Colonic mucosa (tissue), 4 donors: ENCODE results near the gene NTN1. TPM values are rescaled to one million over a fixed set of nuclear protein-coding genes. Genes with fewer than 3 reads are reported as not detected.

Source experiments
- DNase-seq: peaks from one replicate; pipeline ENCODE4 v3.0.0-alpha.2; 2020
- H3K27ac ChIP-seq: fragments of 200-600 bp; one replicate; pipeline ENCODE4 v1.8.0; 2021
- H3K27me3 ChIP-seq: fragments of 200-600 bp; one replicate; pipeline ENCODE4 v1.8.0; 2021
- H3K36me3 ChIP-seq: fragments of 200-600 bp; one replicate; pipeline ENCODE4 v1.8.0; 2021
- H3K4me1 ChIP-seq: fragments of 200-600 bp; one replicate; pipeline ENCODE4 v1.8.0; 2021; ENCODE audit warnings: mild to moderate bottlenecking
- H3K4me3 ChIP-seq: fragments of 200-600 bp; one replicate; pipeline ENCODE4 v1.8.0; 2021
- H3K9ac ChIP-seq, 2 donors: one replicate each; pipeline ENCODE4 v1.7.0; 2013; ENCODE audit warnings: control low read depth in 2 of 2, low read depth in 2 of 2, low read length in 2 of 2
- H3K9me3 ChIP-seq: fragments of 200-600 bp; one replicate; pipeline ENCODE4 v1.8.0; 2021
- intact Hi-C: fragments of 100-400 bp; cut with DNase I; formaldehyde crosslinking; loops from one replicate; pipeline ENCODE4 v1.14.1; 2022
- total RNA-seq, 2 donors: library from RNA; stranded (reverse); fragmentation: NEBNext Ultra II Directional in 1 of 2; extraction: Animal tissue kit (Norgen Biotek cat#: 25700) in 1 of 2; gene quantifications; one replicate each; pipeline ENCODE4 v1.2.1, GENCODE V29; 2021
- TF ChIP-seq, protein P1 (sequence below): fragments of 200-600 bp; IDR thresholded peaks from one replicate; pipeline ENCODE4 v1.8.0; 2022; ENCODE audit warnings: antibody characterized with exemption, mild to moderate bottlenecking
- donor health status: healthy.
- donor health status: DM: no; HTN: no; CAD: no.
- donor health status: DM: no; HTN: no; CAD: no.

Gene NTN1
- total RNA-seq, 2 donors from 2014 or later, result 2.1 to 5.5 TPM

DNA sequence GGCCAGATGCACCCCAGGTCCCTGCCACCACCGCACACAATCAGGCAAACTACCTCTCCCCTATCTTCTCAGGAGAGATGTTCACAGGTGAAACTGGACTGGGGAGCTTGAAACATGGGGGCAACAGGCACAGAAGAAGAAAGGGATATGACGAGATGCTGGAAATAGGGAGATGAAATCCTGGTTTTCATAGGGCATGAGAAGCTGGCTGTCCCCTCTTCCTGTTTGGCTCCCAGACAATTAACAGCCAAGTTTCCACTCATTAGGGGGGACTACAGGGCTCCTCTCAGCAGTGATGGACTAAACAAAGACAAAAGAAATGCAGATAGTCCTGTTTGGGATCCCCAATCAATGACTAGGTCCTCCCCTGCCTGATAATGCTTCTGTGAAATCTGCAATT, 266.0 kb downstream of the NTN1 start:
- H3K9me3 ChIP-seq, result no peaks in the 10 kb centered on the region
- no peaks in the 10 kb centered on the region for H3K4me1 ChIP-seq
- DNase-seq, result no peak
- no peaks in the 10 kb centered on the region for H3K36me3 ChIP-seq
- no peak overlapping the region for H3K9ac ChIP-seq
- no peaks in the 10 kb centered on the region for H3K27me3 ChIP-seq
- intact Hi-C loops, result no loop called here
- TF ChIP-seq, protein P1, sequence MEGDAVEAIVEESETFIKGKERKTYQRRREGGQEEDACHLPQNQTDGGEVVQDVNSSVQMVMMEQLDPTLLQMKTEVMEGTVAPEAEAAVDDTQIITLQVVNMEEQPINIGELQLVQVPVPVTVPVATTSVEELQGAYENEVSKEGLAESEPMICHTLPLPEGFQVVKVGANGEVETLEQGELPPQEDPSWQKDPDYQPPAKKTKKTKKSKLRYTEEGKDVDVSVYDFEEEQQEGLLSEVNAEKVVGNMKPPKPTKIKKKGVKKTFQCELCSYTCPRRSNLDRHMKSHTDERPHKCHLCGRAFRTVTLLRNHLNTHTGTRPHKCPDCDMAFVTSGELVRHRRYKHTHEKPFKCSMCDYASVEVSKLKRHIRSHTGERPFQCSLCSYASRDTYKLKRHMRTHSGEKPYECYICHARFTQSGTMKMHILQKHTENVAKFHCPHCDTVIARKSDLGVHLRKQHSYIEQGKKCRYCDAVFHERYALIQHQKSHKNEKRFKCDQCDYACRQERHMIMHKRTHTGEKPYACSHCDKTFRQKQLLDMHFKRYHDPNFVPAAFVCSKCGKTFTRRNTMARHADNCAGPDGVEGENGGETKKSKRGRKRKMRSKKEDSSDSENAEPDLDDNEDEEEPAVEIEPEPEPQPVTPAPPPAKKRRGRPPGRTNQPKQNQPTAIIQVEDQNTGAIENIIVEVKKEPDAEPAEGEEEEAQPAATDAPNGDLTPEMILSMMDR, result no peak
- H3K4me3 ChIP-seq, result no peak overlapping the region
- H3K27ac ChIP-seq, result no peak overlapping the region

DNA sequence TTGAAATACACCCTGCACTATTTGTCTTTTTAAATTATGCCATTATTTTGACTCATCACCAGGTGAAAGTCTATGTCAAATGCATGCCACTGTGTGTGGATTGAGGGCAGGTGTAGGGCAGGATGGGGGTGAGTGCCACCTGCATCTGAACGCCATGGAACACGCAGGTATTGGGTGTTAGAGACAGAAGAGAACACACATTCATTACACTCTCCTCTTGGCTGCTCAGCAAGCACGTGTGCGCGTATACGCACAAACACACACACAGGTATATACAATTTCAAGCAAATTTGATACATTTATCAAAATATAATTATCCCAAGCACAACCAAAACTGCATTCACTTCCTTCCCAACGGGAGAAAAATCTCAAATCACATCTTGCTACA, 268.9 kb downstream of the NTN1 start:
- H3K4me3 ChIP-seq, result no peak overlapping the region
- no peak for DNase-seq
- intact Hi-C loops, result loop anchor here (5.0 to 10.0 kb wide), 2 partner anchors 235 to 298 kb away; no protein-coding TSS in a partner anchor
- no peak overlapping the region for H3K27ac ChIP-seq
- no peaks in the 10 kb centered on the region for H3K4me1 ChIP-seq
- no peaks in the 10 kb centered on the region for H3K9me3 ChIP-seq
- H3K9ac ChIP-seq, result no peak overlapping the region
- TF ChIP-seq, protein P1, result no peak
- H3K27me3 ChIP-seq, result no peaks in the 10 kb centered on the region
- no peaks in the 10 kb centered on the region for H3K36me3 ChIP-seq

DNA sequence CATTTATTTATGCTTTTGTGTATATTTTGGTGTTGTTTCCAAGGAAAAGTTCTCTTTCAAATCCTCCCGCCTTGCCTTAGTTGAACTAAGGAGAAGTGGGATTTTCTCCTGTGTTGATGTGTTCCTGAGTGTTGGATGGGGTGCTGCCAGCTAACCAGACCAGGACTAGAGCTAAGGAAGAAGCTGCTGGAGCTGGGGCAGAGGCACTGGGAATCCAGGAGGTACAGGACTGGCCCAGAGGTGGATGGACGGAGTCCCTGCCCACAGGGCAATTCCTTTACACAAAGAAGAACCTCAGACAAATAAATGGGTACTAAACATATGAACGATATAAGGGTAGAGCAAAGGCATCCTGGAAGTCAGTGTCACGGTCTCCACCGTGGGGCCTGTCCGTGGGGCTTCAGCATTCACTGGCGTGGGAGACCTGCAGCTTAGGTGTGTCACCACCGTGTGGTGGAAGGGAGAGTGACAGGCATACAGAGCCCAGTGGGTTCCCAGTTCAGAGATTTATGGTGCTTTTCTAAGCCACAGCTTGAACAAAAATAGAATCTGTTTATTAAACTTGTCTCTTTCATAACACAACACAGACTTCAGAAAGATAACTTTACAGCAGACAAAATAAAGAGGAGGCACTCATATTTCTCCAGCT, 270.7 kb downstream of the NTN1 start:
- peak; percentile 51 for DNase-seq
- no peaks in the 10 kb centered on the region for H3K4me1 ChIP-seq
- H3K27ac ChIP-seq, result no peak overlapping the region
- TF ChIP-seq, protein P1, result peak; percentile 65
- intact Hi-C loops, result loop anchor here (5.0 to 10.0 kb wide), 2 partner anchors 233 to 300 kb away; no protein-coding TSS in a partner anchor
- no peak overlapping the region for H3K9ac ChIP-seq
- no peaks in the 10 kb centered on the region for H3K27me3 ChIP-seq
- H3K36me3 ChIP-seq, result no peaks in the 10 kb centered on the region
- H3K9me3 ChIP-seq, result no peaks in the 10 kb centered on the region
- H3K4me3 ChIP-seq, result no peak overlapping the region

DNA sequence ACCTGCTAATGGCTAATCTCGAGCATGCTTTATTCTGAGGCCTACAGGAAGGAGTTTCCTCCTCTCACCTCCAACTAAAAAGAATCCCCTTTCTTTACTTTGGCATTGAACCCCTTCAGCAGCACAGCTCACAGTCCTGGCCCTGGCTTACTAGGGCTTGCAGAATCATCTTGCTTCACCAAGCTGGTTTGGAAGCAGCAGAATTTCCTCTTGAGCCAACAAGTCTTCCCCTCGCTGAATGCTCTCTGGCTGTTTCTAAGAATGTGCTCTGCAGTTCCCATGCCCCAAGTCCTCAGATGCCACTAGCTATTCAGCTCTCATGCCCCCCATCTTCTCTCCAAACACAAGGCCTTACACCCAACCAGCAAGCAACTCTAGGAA, 271.2 kb downstream of the NTN1 start:
- H3K4me1 ChIP-seq, result no peaks in the 10 kb centered on the region
- no peak overlapping the region for H3K4me3 ChIP-seq
- DNase-seq, result no peak
- no peak overlapping the region for H3K27ac ChIP-seq
- no peak overlapping the region for H3K9ac ChIP-seq
- intact Hi-C loops, result loop anchor here (5.0 to 10.0 kb wide), 2 partner anchors 232 to 300 kb away; no protein-coding TSS in a partner anchor
- no peaks in the 10 kb centered on the region for H3K27me3 ChIP-seq
- no peaks in the 10 kb centered on the region for H3K9me3 ChIP-seq
- no peaks in the 10 kb centered on the region for H3K36me3 ChIP-seq
- TF ChIP-seq, protein P1, result no peak

Other genes with a start within 250 kb of the NTN1 start
- gene MFSD6L, start 222.1 kb upstream of the NTN1 start, total RNA-seq, result 10 to 100 TPM in 1 of 2 donors, 1 to 10 TPM in 1; 6.5 to 12.8 TPM
- gene PIK3R6, start 153.8 kb upstream of the NTN1 start, total RNA-seq, result under 1 TPM; 0.61 to 0.96 TPM
- gene PIK3R5, start 55.8 kb upstream of the NTN1 start, total RNA-seq, result 1 to 10 TPM; 2.2 to 2.5 TPM